Stimulated activated CD4-positive, alpha-beta T cell treated with anti-CD3 and anti-CD28 coated beads, TNF-alpha, amount 100 ng/mL, for 24 hours (primary cell): ENCODE results near the gene ALDH6A1.
A peak's percentile ranks its signal among the peaks of the same experiment; 100 is the strongest.
"Not testable (repeated sequence)": the region's sequence is repeated elsewhere in the genome, so short reads cannot be mapped to it uniquely, and the experiment has no call there.

ENCODE experiments used
- DNase-seq, 3 experiments: peaks; one replicate each; pipeline ENCODE4 v3.0.0-alpha.2; 2020; ENCODE audit warnings: low read depth in 3 of 3

Gene ALDH6A1

GRCh38 chr14:74084277-74085046, at the start of gene ALDH6A1, which contains the start of gene LIN52:
Gene ALDH6A1 (minus strand): TSS chr14:74084453. CDS start chr14:74084394, 59 bp downstream.
Gene LIN52 (plus strand): TSS chr14:74084956. CDS start chr14:74084975, 19 bp downstream.
- DNase-seq = peak; percentile 99 to 100 (median 100)

GRCh38 chr14:74127634-74128033, 43.4 kb upstream of the ALDH6A1 start:
- DNase-seq = no peak

- DNase-seq = no peak
Observed at GRCh38 chr14:74126315-74127013, 42.2 kb upstream of the ALDH6A1 start.

GRCh38 chr14:74125487-74125886, 41.2 kb upstream of the ALDH6A1 start:
- not testable (repeated sequence) for DNase-seq

GRCh38 chr14:74111395-74112216, 27.4 kb upstream of the ALDH6A1 start:
- DNase-seq = not testable (repeated sequence)

GRCh38 chr14:74109369-74109768, 25.1 kb upstream of the ALDH6A1 start:
- no peak for DNase-seq

- DNase-seq = no peak
Observed at GRCh38 chr14:74105381-74105780, 21.1 kb upstream of the ALDH6A1 start.

GRCh38 chr14:74089251-74090020, 5.2 kb upstream of the ALDH6A1 start:
- no peak for DNase-seq

- no peak for DNase-seq
Observed at GRCh38 chr14:74085828-74086227, 1.6 kb upstream of the ALDH6A1 start.

GRCh38 chr14:74085047-74085637, 889 bp upstream of the ALDH6A1 start:
- DNase-seq = peak in 1 of 3 experiments; percentile 21

- DNase-seq = no peak
Observed at GRCh38 chr14:74083784-74084276, 423 bp downstream of the ALDH6A1 start.

GRCh38 chr14:74083161-74083560, 1.1 kb downstream of the ALDH6A1 start:
- DNase-seq = no peak

- no peak for DNase-seq
Observed at GRCh38 chr14:74081491-74081890, 2.8 kb downstream of the ALDH6A1 start.

- no peak for DNase-seq
Observed at GRCh38 chr14:74080820-74081460, 3.3 kb downstream of the ALDH6A1 start.

GRCh38 chr14:74077401-74077800, 6.9 kb downstream of the ALDH6A1 start:
- DNase-seq = no peak

GRCh38 chr14:74065746-74066575, 18.3 kb downstream of the ALDH6A1 start:
- no peak for DNase-seq

GRCh38 chr14:74064883-74065282, 19.4 kb downstream of the ALDH6A1 start:
- DNase-seq = no peak

- DNase-seq = no peak
Observed at GRCh38 chr14:74064426-74064825, 19.8 kb downstream of the ALDH6A1 start.

- no peak for DNase-seq
Observed at GRCh38 chr14:74062809-74063150, 21.5 kb downstream of the ALDH6A1 start.
